ENCODE results near the gene FGD5. TPM values are rescaled to one million over a fixed set of nuclear protein-coding genes. Genes with fewer than 3 reads are reported as not detected.
A peak's percentile ranks its signal among the peaks of the same experiment; 100 is the strongest.

FGD5 gene
- total RNA-seq, 1 experiment from 2014 or later, result 0.17 TPM

GRCh38 chr3:14869917-14870782 is 51.4 kb downstream of the FGD5 start:
- no peak for DNase-seq (ENCODE audit: extremely low read depth, low read depth)

- no peak for DNase-seq (ENCODE audit: extremely low read depth, low read depth)
Observed at GRCh38 chr3:14870783-14871060, 52.0 kb downstream of the FGD5 start.

DNA sequence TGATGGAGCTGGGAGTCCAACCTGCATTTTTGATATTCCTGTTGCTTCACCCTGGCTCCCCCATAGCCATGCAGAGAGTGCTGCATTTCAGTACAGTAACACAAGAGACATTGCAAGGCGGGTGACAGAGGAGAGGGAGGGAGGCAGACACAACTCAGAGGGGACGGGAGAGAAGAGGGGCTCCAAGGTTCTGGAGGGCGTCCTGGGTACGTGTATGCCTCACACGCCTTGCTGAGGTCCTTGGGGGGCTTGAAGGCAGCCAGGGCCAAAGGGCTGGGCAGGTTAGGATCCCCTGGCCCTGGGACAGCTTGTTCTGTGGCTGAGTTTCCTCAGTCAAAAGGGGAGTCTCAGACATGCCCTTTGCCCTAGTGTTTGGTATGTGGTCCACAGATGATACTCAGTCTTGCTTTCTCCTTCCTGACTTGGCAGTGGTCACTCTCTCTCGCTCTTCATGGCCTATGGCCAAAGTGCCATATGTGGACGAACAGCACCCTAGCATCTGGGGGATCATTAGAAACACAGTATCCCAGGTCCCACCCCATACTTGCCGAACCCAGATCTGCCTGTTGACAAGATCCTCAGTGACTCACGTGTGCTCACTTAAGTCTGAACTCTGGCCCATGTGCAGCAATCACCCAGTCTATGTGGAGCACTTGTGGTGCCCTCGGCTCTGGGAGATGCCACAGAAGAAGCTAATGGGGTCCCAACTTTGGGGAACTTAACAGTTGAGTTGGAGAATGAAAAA is 52.9 kb downstream of the FGD5 start:
- DNase-seq (ENCODE audit: extremely low read depth, low read depth), result no peak

GRCh38 chr3:14872706-14873105 is 53.9 kb downstream of the FGD5 start:
- no peak for DNase-seq (ENCODE audit: extremely low read depth, low read depth)

DNA sequence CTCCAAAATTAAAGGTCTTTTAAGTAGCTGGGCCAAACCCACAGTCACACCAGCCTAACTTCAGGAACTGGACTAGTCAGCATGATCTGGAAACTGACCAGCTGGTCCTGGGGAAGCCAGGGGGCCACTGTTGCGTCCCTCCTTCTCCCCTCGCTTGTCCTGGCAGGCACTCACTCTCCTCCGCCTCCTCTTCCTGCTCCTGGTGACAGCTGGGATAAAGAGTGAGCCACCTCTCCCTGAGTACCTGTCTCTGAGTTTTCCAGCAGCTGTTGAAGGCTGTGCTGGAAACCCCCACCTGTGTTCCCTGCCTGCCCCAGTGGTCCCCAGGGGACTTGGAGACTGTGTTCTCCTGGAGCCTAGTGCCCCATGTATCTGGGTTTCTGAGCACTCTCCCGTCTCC is 56.0 kb downstream of the FGD5 start:
- no peak for DNase-seq (ENCODE audit: extremely low read depth, low read depth)

- no peak for DNase-seq (ENCODE audit: extremely low read depth, low read depth)
Observed at GRCh38 chr3:14875411-14876175, 56.8 kb downstream of the FGD5 start.

DNA sequence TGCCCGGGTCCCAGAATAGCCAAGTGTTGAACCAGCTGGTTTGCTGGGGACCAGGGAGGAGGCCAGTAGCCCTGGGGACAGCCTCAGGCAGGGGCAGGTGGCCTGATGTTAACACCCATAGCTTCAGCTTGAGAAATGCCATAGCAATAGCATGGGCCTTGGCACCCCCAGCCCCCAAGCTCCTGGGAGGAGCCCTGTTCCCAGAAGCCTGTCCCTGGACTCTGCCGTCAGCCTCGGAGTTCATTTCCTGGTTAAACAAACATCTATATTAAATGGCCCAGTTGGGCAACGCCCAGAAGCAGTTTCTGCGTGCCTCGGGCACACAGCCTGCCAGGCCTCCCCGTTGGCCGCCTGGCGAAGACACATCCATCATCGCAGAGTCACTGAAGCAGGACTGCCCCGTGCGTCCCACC is 58.2 kb downstream of the FGD5 start:
- peak; percentile 73 for DNase-seq (ENCODE audit: extremely low read depth, low read depth)

- no peak for DNase-seq (ENCODE audit: extremely low read depth, low read depth)
Observed at GRCh38 chr3:14877469-14877868, 58.7 kb downstream of the FGD5 start.

GRCh38 chr3:14879211-14879874 is 60.6 kb downstream of the FGD5 start:
- peak; percentile 55 for DNase-seq (ENCODE audit: extremely low read depth, low read depth)

DNA sequence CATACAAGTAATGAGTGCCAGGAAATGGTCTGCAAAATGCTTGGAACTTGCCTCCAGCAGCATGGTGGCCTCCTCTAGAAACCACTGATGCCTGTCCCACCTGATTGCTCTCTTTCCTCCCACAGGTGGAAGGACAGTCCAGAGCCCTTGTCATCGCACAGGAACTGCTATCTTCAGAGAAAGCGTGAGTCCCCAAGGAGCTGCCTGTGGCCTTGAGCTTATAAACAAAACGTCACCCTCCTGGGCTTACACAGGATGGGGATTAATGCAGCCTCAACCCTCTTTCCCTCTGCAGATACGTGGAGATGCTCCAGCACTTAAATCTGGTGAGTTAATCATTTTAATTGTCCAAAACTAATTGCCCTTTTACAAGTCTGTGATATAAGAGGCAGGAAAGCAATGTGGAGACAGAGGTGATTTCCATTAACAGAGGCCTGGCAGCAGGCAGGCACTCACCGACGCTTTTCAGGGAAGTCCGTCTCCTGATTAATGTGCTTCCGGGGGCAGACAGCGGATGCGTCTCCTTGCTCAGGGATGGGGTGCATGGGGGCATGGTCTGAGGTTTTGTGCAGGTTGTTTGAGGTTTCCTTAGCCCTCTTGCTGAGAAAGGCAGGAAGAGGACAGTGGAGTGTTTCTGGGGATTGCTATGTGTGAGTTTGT is 61.8 kb downstream of the FGD5 start:
- DNase-seq (ENCODE audit: extremely low read depth, low read depth), result no peak

GRCh38 chr3:14883226-14883625 is 64.5 kb downstream of the FGD5 start:
- DNase-seq (ENCODE audit: extremely low read depth, low read depth), result no peak

- DNase-seq (ENCODE audit: extremely low read depth, low read depth), result no peak
Observed at GRCh38 chr3:14884665-14885064, 65.9 kb downstream of the FGD5 start.

- DNase-seq (ENCODE audit: extremely low read depth, low read depth), result no peak
Observed at GRCh38 chr3:14885307-14885706, 66.5 kb downstream of the FGD5 start.

DNA sequence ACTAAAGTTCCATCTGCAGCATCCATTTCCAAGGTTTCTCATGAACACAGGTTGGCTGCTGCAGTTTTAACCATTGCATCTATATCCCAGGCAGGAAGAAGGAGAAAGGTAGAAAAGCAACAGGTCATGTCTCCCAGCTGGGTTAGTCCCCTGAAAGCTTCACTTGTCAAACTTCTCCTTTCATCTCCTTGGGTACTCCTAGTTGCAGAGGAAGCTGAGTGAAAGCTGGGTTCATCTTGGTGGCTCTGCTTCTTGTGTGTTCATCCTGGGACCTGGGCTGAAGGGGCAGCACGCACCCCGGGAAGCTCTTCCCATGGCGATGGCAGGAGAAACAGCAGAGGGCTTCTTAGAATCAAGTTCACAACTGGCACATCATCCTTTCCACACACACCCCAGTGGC is 67.3 kb downstream of the FGD5 start:
- no peak for DNase-seq (ENCODE audit: extremely low read depth, low read depth)

DNA sequence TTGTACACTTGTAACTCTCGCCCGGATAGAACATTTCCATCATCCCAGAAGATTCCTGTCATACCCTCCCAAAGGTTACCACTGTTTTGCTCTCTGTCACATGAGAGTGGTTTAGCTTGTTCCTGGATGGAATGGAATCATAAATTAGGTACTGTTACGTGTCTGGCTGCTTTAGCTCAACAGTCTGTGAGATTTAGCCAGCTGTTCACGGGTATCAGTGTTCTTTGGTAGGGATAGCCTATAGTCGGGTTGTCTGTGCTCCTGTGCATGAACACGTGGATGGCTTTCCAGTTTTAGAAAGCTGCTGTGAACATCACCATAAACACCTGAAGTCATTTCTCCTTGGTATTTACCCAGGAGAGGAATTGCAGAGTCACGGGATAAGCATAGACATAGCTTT is 70.4 kb downstream of the FGD5 start:
- no peak for DNase-seq (ENCODE audit: extremely low read depth, low read depth)

DNA sequence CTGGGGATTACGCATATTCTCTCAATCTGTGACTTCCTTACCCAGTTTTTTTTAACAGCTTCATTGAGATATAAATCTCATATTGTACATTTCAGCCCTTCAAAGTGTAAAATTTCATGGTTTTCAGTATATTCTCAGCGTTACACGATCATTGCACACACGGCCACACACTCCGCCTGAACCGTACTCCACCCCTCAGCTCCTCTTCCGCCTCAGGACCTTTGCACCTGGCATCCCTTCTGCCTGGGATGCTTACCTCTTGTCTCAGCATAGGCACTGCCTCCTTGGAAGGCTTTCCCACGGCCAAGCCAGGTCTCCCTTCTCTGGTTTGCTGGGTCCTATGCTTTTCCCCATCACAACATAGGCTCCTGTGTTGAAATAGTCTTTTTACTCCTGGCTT is 71.2 kb downstream of the FGD5 start:
- DNase-seq (ENCODE audit: extremely low read depth, low read depth), result no peak

DNA sequence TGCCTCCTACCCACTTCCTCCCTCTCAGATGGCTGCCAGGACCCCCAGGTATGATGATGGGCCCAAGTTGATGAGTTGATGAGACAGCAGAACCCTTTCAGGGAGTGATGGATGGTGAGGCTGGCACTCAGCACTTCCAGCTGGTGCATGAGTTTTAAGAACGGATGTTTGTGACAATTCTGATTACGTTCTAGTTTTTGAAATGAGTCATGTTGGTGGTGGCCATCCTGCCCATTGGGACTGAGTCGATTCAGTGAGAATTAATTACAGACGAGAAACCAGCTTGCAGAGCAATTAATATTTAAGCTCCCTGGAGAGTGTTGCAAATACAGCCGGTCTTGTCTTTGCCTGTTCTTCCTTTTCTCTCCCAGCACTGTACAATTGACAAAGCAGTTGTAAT is 71.7 kb downstream of the FGD5 start:
- DNase-seq (ENCODE audit: extremely low read depth, low read depth), result no peak

- DNase-seq (ENCODE audit: extremely low read depth, low read depth), result no peak
Observed at GRCh38 chr3:14891135-14892132, 72.7 kb downstream of the FGD5 start.

DNA sequence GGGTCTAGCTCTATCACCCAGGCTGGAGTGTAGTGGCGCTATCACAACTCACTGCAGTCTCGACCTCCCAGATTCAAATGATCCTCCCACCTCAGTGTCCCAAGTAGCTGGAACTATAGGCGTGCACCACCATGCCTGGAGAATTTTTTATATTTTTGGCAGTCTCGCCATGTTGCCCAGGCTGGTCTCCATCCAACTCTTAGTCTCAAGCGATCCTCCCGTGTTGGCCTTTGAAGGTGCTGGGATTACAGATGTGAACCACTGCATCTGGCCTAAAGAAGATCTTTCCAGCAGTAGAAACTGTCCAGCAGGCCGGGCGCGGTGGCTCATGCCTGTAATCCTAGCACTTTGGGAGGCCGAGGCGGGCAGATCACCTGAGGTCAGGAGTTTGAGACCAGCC is 73.5 kb downstream of the FGD5 start:
- DNase-seq (ENCODE audit: extremely low read depth, low read depth), result no peak

Measured in NCI-H460 (cell line).